ENCODE measurements around the gene GYS1. TPM values are rescaled to one million over a fixed set of nuclear protein-coding genes. Genes with fewer than 3 reads are reported as not detected.

GYS1 gene
- total and polyA plus RNA-seq, 2 of the 8 experiments (the other 6 are each of a cell fraction or from before 2014, with no cell fraction given) = 30.0 to 38.7 TPM

DNA sequence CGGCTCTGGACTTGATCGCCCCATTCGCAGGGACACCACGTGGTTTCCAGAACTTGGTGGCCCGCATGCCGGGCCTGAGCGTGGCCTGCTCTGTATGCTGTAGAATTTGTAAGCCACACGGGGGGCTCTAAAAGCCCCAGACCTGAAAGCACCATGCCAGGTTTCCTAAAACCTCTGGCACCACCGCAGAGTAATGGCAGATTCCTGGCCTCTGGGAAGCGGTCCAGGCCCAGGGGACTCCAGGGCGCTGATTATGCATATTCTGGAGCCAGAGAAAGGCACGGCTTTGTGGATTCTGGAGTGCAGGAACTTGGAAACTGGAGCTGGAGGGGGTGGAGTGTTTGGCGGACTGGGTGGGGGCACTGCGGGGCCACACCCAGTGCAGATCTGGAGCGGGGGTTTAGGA is 24.3 kb downstream of the GYS1 start (continued):
- TF ChIP-seq, protein P1, sequence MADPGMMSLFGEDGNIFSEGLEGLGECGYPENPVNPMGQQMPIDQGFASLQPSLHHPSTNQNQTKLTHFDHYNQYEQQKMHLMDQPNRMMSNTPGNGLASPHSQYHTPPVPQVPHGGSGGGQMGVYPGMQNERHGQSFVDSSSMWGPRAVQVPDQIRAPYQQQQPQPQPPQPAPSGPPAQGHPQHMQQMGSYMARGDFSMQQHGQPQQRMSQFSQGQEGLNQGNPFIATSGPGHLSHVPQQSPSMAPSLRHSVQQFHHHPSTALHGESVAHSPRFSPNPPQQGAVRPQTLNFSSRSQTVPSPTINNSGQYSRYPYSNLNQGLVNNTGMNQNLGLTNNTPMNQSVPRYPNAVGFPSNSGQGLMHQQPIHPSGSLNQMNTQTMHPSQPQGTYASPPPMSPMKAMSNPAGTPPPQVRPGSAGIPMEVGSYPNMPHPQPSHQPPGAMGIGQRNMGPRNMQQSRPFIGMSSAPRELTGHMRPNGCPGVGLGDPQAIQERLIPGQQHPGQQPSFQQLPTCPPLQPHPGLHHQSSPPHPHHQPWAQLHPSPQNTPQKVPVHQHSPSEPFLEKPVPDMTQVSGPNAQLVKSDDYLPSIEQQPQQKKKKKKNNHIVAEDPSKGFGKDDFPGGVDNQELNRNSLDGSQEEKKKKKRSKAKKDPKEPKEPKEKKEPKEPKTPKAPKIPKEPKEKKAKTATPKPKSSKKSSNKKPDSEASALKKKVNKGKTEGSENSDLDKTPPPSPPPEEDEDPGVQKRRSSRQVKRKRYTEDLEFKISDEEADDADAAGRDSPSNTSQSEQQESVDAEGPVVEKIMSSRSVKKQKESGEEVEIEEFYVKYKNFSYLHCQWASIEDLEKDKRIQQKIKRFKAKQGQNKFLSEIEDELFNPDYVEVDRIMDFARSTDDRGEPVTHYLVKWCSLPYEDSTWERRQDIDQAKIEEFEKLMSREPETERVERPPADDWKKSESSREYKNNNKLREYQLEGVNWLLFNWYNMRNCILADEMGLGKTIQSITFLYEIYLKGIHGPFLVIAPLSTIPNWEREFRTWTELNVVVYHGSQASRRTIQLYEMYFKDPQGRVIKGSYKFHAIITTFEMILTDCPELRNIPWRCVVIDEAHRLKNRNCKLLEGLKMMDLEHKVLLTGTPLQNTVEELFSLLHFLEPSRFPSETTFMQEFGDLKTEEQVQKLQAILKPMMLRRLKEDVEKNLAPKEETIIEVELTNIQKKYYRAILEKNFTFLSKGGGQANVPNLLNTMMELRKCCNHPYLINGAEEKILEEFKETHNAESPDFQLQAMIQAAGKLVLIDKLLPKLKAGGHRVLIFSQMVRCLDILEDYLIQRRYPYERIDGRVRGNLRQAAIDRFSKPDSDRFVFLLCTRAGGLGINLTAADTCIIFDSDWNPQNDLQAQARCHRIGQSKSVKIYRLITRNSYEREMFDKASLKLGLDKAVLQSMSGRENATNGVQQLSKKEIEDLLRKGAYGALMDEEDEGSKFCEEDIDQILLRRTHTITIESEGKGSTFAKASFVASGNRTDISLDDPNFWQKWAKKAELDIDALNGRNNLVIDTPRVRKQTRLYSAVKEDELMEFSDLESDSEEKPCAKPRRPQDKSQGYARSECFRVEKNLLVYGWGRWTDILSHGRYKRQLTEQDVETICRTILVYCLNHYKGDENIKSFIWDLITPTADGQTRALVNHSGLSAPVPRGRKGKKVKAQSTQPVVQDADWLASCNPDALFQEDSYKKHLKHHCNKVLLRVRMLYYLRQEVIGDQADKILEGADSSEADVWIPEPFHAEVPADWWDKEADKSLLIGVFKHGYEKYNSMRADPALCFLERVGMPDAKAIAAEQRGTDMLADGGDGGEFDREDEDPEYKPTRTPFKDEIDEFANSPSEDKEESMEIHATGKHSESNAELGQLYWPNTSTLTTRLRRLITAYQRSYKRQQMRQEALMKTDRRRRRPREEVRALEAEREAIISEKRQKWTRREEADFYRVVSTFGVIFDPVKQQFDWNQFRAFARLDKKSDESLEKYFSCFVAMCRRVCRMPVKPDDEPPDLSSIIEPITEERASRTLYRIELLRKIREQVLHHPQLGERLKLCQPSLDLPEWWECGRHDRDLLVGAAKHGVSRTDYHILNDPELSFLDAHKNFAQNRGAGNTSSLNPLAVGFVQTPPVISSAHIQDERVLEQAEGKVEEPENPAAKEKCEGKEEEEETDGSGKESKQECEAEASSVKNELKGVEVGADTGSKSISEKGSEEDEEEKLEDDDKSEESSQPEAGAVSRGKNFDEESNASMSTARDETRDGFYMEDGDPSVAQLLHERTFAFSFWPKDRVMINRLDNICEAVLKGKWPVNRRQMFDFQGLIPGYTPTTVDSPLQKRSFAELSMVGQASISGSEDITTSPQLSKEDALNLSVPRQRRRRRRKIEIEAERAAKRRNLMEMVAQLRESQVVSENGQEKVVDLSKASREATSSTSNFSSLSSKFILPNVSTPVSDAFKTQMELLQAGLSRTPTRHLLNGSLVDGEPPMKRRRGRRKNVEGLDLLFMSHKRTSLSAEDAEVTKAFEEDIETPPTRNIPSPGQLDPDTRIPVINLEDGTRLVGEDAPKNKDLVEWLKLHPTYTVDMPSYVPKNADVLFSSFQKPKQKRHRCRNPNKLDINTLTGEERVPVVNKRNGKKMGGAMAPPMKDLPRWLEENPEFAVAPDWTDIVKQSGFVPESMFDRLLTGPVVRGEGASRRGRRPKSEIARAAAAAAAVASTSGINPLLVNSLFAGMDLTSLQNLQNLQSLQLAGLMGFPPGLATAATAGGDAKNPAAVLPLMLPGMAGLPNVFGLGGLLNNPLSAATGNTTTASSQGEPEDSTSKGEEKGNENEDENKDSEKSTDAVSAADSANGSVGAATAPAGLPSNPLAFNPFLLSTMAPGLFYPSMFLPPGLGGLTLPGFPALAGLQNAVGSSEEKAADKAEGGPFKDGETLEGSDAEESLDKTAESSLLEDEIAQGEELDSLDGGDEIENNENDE (IDR thresholded peaks at IDR 0.05; ENCODE audit: insufficient replicate concordance, low read length) = no peak
- TF ChIP-seq BACH1 (IDR thresholded peaks at IDR 0.05; ENCODE audit: low read length) (no peak), TEAD4 (IDR thresholded peaks at IDR 0.05; ENCODE audit: low read depth, low read length) (no peak), POU5F1 (IDR thresholded peaks at IDR 0.05; ENCODE audit: low read depth, low read length) (no peak), SIX5 (IDR thresholded peaks at IDR 0.05; ENCODE audit: low read depth, low read length) (no peak), MAFK (IDR thresholded peaks at IDR 0.05; ENCODE audit: low read depth, low read length) (no peak), NANOG (IDR thresholded peaks at IDR 0.05; ENCODE audit: insufficient read depth, low read depth, low read length, poor library complexity, severe bottlenecking) (no peak), RNF2 (IDR thresholded peaks at IDR 0.05; ENCODE audit: borderline replicate concordance, low read depth, low read length, missing control alignments, poor library complexity, severe bottlenecking) (no peak), BCL11A (IDR thresholded peaks at IDR 0.05; ENCODE audit: low read depth in 2 of 2, low read length in 2 of 2) (no peak)
- TF ChIP-seq, protein P2, sequence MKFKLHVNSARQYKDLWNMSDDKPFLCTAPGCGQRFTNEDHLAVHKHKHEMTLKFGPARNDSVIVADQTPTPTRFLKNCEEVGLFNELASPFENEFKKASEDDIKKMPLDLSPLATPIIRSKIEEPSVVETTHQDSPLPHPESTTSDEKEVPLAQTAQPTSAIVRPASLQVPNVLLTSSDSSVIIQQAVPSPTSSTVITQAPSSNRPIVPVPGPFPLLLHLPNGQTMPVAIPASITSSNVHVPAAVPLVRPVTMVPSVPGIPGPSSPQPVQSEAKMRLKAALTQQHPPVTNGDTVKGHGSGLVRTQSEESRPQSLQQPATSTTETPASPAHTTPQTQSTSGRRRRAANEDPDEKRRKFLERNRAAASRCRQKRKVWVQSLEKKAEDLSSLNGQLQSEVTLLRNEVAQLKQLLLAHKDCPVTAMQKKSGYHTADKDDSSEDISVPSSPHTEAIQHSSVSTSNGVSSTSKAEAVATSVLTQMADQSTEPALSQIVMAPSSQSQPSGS (IDR thresholded peaks at IDR 0.05; ENCODE audit: low read length) = no peak

Data from H1 (cell line).